H1 (cell line): Measurements from ENCODE around the gene AHI1. TPM values are rescaled to one million over a fixed set of nuclear protein-coding genes. Genes with fewer than 3 reads are reported as not detected.

ENCODE experiments used
- ASH2L ChIP-seq: fragments of 200-600, 300-600 bp; sonication (generic); IDR thresholded peaks from one replicate; pipeline ENCODE4 v1.7.1; 2017; ENCODE audit warnings: low read length
- ATF3 ChIP-seq: IDR thresholded peaks from 2 replicates; pipeline ENCODE4 v1.6.1; 2011; ENCODE audit warnings: low read depth, mild to moderate bottlenecking, low read length; ENCODE audit not compliant: insufficient read depth
- CHD1 ChIP-seq: IDR thresholded peaks from 2 replicates; pipeline ENCODE4 v1.6.1; 2012; ENCODE audit warnings: low read depth, low read length, improper control_type of control experiment
- CHD7 ChIP-seq: fragments of 300-600 bp; sonication (generic); IDR thresholded peaks from 2 replicates; pipeline ENCODE4 v1.7.1; 2012; ENCODE audit warnings: low read length, moderate library complexity, mild to moderate bottlenecking, inconsistent platforms; ENCODE audit not compliant: insufficient replicate concordance
- EP300 ChIP-seq, 2 experiments: IDR thresholded peaks; 1 replicate in 1 of 2; 2 replicates in 1 of 2; pipeline ENCODE4 v1.6.1; 2011 to 2012; ENCODE audit warnings: low read depth in 2 of 2, low read length in 2 of 2, mild to moderate bottlenecking in 2 of 2, borderline replicate concordance in 1 of 2, inconsistent platforms in 1 of 2, moderate library complexity in 1 of 2
- EZH2 ChIP-seq: fragments of 200-600 bp; sonication (generic); IDR thresholded peaks from 2 replicates; pipeline ENCODE4 v1.7.1; 2012; ENCODE audit warnings: low read depth, mild to moderate bottlenecking, moderate library complexity, low read length, inconsistent platforms; ENCODE audit not compliant: severe bottlenecking
- SAP30 ChIP-seq: fragments of 300-600 bp; sonication (generic); IDR thresholded peaks from 2 replicates; pipeline ENCODE4 v1.7.1; 2012; ENCODE audit warnings: low read length, moderate library complexity, mild to moderate bottlenecking, inconsistent platforms; ENCODE audit not compliant: insufficient read depth, insufficient replicate concordance
- SIN3A ChIP-seq, 2 experiments: IDR thresholded peaks in 1 of 2; conservative IDR thresholded peaks in 1 of 2; 2 replicates each; pipeline ENCODE4 v1.6.1; 2011 to 2012; ENCODE audit warnings: low read length in 2 of 2, improper control_type of control experiment in 1 of 2, low read depth in 1 of 2, mild to moderate bottlenecking in 1 of 2
- polyA plus RNA-seq, 7 experiments: library from polyadenylated mRNA; depleted of rRNA in 3 of 7; stranded (reverse) in 5 of 7; unstranded in 2 of 7; fragments of >200 nt in 5 of 7; fragments of 200-250 nt in 2 of 7; gene quantifications; 1 replicate in 5 of 7; 2 replicates in 1 of 7; 4 replicates in 1 of 7; pipeline versions ENCODE4 v1.2.1 to v1.2.3, GENCODE V29; 2011 to 2013; ENCODE audit warnings: missing spikeins in 2 of 7, mixed read lengths in 2 of 7
- total RNA-seq: library from RNA; stranded (reverse); fragmentation: NEBNext Ultra II Directional; extraction: Animal tissue kit (Norgen Biotek cat#: 25700); gene quantifications from 2 replicates; pipeline ENCODE4 v1.2.1, GENCODE V29; 2021

The AHI1 gene
- total and polyA plus RNA-seq, 2 of the 8 experiments (the other 6 are each of a cell fraction or from before 2014, with no cell fraction given): 4.2 to 19.6 TPM

- TF ChIP-seq ASH2L (no peak), CHD1 (no peak), CHD7 (no peak), ATF3 (no peak), SAP30 (no peak), EZH2 (no peak), SIN3A (conservative IDR thresholded peaks at IDR 0.05 in 1 of 2, IDR thresholded peaks at IDR 0.05 in 1 of 2; ENCODE audit: low read depth in 1 of 2, low read length in 2 of 2) (no peak), EP300 (IDR thresholded peaks at IDR 0.05; ENCODE audit: borderline replicate concordance in 1 of 2, low read depth in 2 of 2, low read length in 2 of 2) (no peak)
Observed at GRCh38 chr6:135503703-135504475, 6.3 kb upstream of the AHI1 start (continued).
